Calu3 (cell line): ENCODE results near the gene PPP1R14D. TPM values are rescaled to one million over a fixed set of nuclear protein-coding genes. Genes with fewer than 3 reads are reported as not detected.

Experiments used
- BruUV-seq: library from RNA; stranded (reverse); fragments of 400-500 nt; replicated peaks from 2 replicates; lab custom pipeline; 2021; lab: Mats Ljungman, UMichigan
- CTCF ChIA-PET: fragments of 300-600 bp; sonication (Branson Sonifier 250); formaldehyde crosslinking; loops from one replicate; lab custom pipeline; 2022; ENCODE audit warnings: antibody characterized with exemption; lab: Charles Lee
- DNase-seq: peaks from one replicate; pipeline ENCODE4 v3.0.0; 2022
- H3K27ac Mint-ChIP-seq: one replicate; pipeline ENCODE4 v1.8.0; 2022; ENCODE audit warnings: mixed read lengths; ENCODE audit not compliant: unreplicated experiment
- H3K27me3 Mint-ChIP-seq: one replicate; pipeline ENCODE4 v1.8.0; 2022; ENCODE audit warnings: mixed read lengths; ENCODE audit not compliant: unreplicated experiment
- H3K36me3 Mint-ChIP-seq: one replicate; pipeline ENCODE4 v1.8.0; 2022; ENCODE audit warnings: mild to moderate bottlenecking, moderate library complexity, mixed read lengths; ENCODE audit not compliant: insufficient read depth, unreplicated experiment
- H3K4me1 Mint-ChIP-seq: one replicate; pipeline ENCODE4 v1.8.0; 2022; ENCODE audit warnings: mild to moderate bottlenecking, low read depth, mixed read lengths; ENCODE audit not compliant: unreplicated experiment
- H3K4me3 Mint-ChIP-seq: one replicate; pipeline ENCODE4 v1.8.0; 2022; ENCODE audit warnings: mild to moderate bottlenecking, low read depth, moderate library complexity, mixed read lengths; ENCODE audit not compliant: unreplicated experiment
- H3K9me3 Mint-ChIP-seq: one replicate; pipeline ENCODE4 v1.8.0; 2022; ENCODE audit warnings: low read depth, mixed read lengths; ENCODE audit not compliant: unreplicated experiment
- intact Hi-C: fragments of 100-400 bp; cut with micrococcal nuclease; formaldehyde crosslinking; loops from one replicate; pipeline ENCODE4 v1.10.0; 2022; ENCODE audit not compliant: unreplicated experiment
- total RNA-seq: library from RNA; stranded (reverse); gene quantifications from 2 replicates; pipeline ENCODE4 v1.2.3, GENCODE V29; 2022
- TF ChIP-seq, protein P1 (sequence below): fragments of 200-600 bp; IDR thresholded peaks from one replicate; pipeline ENCODE4 v1.8.0; 2022; ENCODE audit warnings: antibody characterized with exemption; ENCODE audit not compliant: unreplicated experiment

PPP1R14D gene
- total RNA-seq, 1 experiment from 2014 or later: 1.7 TPM

DNA sequence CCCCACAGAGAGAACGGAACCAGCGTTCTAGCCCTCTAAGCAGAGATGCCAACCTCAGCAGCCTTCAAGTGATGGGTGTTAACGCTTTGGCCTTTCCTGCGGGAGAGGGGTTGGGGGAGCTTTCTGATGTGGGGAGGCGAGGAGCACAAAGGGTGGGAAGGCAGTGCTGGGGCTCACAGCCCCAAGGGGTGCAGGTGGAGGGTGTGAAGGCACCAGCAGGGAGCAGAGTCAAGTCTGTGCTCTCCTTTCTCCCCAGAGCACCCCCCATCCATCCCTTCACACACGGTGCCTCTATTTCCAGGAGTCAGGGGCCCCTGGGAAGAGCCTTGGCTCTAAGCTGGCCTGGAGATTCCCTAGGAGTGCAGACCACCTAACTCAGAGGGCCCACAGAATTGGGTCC, 54.6 kb downstream of the PPP1R14D start:
- intact Hi-C loops: no loop called here
- BruUV-seq: no TSS peak
- Mint-ChIP-seq H3K4me1 (peaks cover 25% of the 10 kb centered on the region), H3K4me3 (no peak overlapping the region), H3K36me3 (peaks cover 41% of the 10 kb centered on the region), H3K27me3 (no peaks in the 10 kb centered on the region), H3K9me3 (no peaks in the 10 kb centered on the region), H3K27ac (no peak overlapping the region)
- TF ChIP-seq, protein P1, sequence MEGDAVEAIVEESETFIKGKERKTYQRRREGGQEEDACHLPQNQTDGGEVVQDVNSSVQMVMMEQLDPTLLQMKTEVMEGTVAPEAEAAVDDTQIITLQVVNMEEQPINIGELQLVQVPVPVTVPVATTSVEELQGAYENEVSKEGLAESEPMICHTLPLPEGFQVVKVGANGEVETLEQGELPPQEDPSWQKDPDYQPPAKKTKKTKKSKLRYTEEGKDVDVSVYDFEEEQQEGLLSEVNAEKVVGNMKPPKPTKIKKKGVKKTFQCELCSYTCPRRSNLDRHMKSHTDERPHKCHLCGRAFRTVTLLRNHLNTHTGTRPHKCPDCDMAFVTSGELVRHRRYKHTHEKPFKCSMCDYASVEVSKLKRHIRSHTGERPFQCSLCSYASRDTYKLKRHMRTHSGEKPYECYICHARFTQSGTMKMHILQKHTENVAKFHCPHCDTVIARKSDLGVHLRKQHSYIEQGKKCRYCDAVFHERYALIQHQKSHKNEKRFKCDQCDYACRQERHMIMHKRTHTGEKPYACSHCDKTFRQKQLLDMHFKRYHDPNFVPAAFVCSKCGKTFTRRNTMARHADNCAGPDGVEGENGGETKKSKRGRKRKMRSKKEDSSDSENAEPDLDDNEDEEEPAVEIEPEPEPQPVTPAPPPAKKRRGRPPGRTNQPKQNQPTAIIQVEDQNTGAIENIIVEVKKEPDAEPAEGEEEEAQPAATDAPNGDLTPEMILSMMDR: no peak
- CTCF ChIA-PET: no interaction called here
- DNase-seq: no peak

DNA sequence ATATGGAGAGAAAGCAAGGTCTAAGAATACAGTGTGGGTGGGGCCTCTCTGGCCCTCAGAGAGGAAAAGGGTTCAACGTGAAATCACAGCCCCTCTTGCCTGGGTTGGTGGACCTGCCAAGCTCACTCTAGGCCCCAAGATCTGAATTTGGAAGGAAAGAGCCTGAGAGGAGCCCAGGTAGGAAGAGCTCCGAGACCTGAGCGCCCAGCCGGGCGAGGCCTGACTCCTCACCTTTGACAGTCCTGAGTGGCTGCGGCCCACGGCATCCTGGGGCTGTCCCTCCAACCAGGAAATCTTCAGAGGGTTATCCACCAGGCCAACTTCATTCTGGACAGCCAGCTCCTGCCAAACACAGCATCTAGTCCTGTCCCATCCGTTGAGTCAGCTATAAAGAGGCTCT, 55.0 kb downstream of the PPP1R14D start:
- Mint-ChIP-seq H3K9me3 (no peaks in the 10 kb centered on the region), H3K27me3 (no peaks in the 10 kb centered on the region), H3K36me3 (peaks cover 41% of the 10 kb centered on the region), H3K27ac (no peak overlapping the region), H3K4me3 (no peak overlapping the region), H3K4me1 (peaks cover 29% of the 10 kb centered on the region)
- DNase-seq: no peak
- CTCF ChIA-PET: no interaction called here
- TF ChIP-seq, protein P1: no peak
- intact Hi-C loops: no loop called here
- BruUV-seq: no TSS peak

DNA sequence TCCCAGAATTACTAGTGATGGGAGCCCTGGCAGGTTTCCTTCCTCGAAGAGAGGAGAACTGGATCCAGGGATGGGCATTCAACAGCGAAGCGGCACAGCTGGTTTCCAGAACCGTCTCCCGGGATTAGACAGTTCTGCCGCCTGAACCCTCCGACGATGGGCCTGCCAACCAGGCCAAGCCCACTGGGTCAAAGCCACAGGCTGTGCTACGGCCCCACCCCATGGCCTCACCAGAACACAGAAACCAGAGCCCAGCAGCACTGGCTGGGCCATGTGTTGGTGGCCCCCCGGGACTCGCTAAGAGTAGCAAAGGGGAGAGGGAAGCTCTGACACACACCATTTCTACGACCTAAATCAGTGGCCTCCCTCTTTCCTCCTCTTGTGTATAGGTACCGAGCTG, 56.5 kb downstream of the PPP1R14D start:
- Mint-ChIP-seq H3K36me3 (peaks cover 38% of the 10 kb centered on the region), H3K27me3 (no peaks in the 10 kb centered on the region), H3K9me3 (no peaks in the 10 kb centered on the region), H3K27ac (no peak overlapping the region), H3K4me3 (no peak overlapping the region), H3K4me1 (peaks cover 30% of the 10 kb centered on the region)
- DNase-seq: no peak
- CTCF ChIA-PET: no interaction called here
- TF ChIP-seq, protein P1: no peak
- intact Hi-C loops: no loop called here
- no TSS peak for BruUV-seq

DNA sequence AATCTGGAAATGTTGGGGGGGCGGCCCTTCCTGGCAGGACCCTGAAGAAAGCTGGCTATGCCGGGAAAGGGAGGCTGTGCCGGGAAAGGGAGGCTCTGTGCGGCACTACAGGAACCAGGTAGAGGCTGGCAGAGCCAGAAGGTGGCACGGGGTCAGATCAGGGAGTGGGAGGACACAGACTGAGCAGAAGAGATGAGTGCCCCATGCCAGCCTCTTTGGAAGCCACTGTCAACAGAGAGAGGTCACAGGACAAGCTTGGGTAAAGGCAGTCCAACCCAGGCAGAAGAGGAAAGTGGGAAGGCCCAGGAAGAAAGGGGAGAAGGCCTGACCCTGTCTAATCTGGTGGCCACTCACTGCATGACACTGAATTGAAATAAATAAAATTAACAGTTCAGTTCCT, 57.3 kb downstream of the PPP1R14D start:
- H3K36me3 Mint-ChIP-seq: peaks cover 30% of the 10 kb centered on the region

More for the DNA sequence above, 57.3 kb downstream of the PPP1R14D start:
- H3K4me3 Mint-ChIP-seq: no peak overlapping the region
- TF ChIP-seq, protein P1: no peak
- BruUV-seq: no TSS peak
- intact Hi-C loops: no loop called here
- no peaks in the 10 kb centered on the region for H3K27me3 Mint-ChIP-seq
- CTCF ChIA-PET: no interaction called here
- DNase-seq: no peak
- H3K4me1 Mint-ChIP-seq: peaks cover 22% of the 10 kb centered on the region
- no peaks in the 10 kb centered on the region for H3K9me3 Mint-ChIP-seq
- H3K27ac Mint-ChIP-seq: no peak overlapping the region
